Measurements from ENCODE around the gene IL6ST. TPM values are rescaled to one million over a fixed set of nuclear protein-coding genes. Genes with fewer than 3 reads are reported as not detected.

Gene IL6ST
- total RNA-seq, 3 donors from 2014 or later = 573 to 722 (median 615) TPM

DNA sequence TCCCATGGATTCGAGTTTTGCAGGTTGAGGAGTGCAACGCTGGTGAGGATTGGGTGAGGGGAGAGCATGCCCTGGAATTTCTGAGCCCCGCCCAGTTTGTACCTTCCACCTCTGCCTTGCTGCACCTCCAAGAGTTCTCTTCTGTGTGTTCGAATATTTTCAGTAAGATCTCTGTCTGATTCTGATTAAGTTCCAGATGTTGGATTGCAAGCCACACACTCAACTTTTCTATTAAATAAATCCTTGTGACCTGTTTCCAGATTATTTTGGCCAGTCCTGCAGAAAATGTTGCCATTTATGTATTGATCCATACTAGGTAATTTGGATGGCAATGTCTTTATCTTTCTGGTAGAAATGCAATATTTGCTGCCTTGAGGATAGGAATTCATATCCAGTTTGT lies 89.5 kb downstream of the IL6ST start:
- Histone ChIP-seq H3K9me3 (no peaks in the 10 kb centered on the region), H3K27ac (no peak overlapping the region), H3K36me3 (no peaks in the 10 kb centered on the region), H3K4me3 (no peak overlapping the region), H3K4me1 (no peaks in the 10 kb centered on the region), H3K27me3 (no peaks in the 10 kb centered on the region)
- no peak for DNase-seq (ENCODE audit: low spot score in 2 of 2)
- TF ChIP-seq POLR2AphosphoS5 (IDR thresholded peaks at IDR 0.05) (no peak), POLR2A (IDR thresholded peaks at IDR 0.05) (no peak)
- TF ChIP-seq, protein P1, sequence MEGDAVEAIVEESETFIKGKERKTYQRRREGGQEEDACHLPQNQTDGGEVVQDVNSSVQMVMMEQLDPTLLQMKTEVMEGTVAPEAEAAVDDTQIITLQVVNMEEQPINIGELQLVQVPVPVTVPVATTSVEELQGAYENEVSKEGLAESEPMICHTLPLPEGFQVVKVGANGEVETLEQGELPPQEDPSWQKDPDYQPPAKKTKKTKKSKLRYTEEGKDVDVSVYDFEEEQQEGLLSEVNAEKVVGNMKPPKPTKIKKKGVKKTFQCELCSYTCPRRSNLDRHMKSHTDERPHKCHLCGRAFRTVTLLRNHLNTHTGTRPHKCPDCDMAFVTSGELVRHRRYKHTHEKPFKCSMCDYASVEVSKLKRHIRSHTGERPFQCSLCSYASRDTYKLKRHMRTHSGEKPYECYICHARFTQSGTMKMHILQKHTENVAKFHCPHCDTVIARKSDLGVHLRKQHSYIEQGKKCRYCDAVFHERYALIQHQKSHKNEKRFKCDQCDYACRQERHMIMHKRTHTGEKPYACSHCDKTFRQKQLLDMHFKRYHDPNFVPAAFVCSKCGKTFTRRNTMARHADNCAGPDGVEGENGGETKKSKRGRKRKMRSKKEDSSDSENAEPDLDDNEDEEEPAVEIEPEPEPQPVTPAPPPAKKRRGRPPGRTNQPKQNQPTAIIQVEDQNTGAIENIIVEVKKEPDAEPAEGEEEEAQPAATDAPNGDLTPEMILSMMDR (IDR thresholded peaks at IDR 0.05) = no peak
- intact Hi-C loops (cut with DNase I; ENCODE audit: low total_unique reads) = no loop called here

DNA sequence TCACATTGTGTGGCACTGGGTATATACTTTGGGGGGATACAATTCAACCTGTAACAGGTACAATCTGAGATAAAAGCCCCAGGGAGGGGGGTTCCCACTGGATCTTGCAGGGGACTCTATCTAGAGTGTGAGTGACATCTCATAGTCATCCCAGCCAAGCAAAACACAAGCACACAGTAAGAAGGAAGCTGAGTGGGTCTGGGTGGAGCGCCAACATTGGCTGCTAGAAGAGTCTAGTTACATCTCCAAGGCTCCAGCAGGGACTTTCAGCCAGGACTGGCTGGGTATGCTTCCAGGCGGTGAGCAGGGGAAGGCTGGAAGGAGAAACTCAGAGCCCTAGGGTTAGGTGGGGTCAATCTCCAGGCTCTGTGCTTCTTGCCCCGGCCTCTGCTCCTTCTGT lies 90.6 kb downstream of the IL6ST start:
- no peak for DNase-seq (ENCODE audit: low spot score in 2 of 2)
- TF ChIP-seq, protein P1 (IDR thresholded peaks at IDR 0.05) = no peak
- TF ChIP-seq POLR2A (IDR thresholded peaks at IDR 0.05) (no peak), POLR2AphosphoS5 (IDR thresholded peaks at IDR 0.05) (no peak)
- no peaks in the 10 kb centered on the region for H3K9me3 ChIP-seq
- no peak overlapping the region for H3K27ac ChIP-seq
- H3K36me3 ChIP-seq = no peaks in the 10 kb centered on the region
- no peaks in the 10 kb centered on the region for H3K4me1 ChIP-seq
- no peak overlapping the region for H3K4me3 ChIP-seq
- no peaks in the 10 kb centered on the region for H3K27me3 ChIP-seq
- intact Hi-C loops (cut with DNase I; ENCODE audit: low total_unique reads) = no loop called here

DNA sequence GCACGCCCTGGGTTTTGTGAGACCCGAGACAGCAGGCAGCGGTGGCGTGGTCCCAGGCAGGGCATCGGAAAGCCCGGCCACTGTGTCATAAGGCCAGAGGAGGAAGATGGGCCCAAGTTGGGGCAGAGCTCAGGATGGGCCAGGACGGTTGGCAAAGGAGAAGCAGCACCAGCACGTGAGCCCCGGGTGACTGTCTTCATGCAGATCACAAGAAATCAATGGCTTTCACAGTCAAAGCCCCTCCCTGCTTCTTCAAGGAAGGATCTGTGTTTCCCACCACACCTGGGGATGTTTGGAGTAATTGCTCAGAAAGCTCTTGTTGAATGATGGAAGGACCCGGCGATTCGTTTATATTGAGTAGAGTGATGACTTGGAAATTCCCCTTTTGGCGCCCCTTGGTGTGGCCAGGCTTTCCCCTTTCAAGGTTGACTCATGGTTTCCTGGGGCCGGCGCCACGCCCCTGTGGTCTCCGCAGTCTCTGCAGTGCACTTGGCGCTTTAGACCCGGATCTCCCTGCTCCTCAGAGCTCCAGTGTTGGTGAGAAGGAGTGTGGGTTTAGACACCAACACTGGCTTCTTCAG lies 91.6 kb downstream of the IL6ST start:
- intact Hi-C loops (cut with DNase I; ENCODE audit: low total_unique reads) = no loop called here
- no peak for DNase-seq (ENCODE audit: low spot score in 2 of 2)
- Histone ChIP-seq H3K27me3 (no peaks in the 10 kb centered on the region), H3K9me3 (no peaks in the 10 kb centered on the region), H3K4me1 (no peaks in the 10 kb centered on the region), H3K4me3 (no peak overlapping the region), H3K36me3 (no peaks in the 10 kb centered on the region), H3K27ac (no peak overlapping the region)
- TF ChIP-seq POLR2A (IDR thresholded peaks at IDR 0.05) = no peak
- no peak for TF ChIP-seq POLR2AphosphoS5 (IDR thresholded peaks at IDR 0.05)
- TF ChIP-seq, protein P1 (IDR thresholded peaks at IDR 0.05) = no peak

DNA sequence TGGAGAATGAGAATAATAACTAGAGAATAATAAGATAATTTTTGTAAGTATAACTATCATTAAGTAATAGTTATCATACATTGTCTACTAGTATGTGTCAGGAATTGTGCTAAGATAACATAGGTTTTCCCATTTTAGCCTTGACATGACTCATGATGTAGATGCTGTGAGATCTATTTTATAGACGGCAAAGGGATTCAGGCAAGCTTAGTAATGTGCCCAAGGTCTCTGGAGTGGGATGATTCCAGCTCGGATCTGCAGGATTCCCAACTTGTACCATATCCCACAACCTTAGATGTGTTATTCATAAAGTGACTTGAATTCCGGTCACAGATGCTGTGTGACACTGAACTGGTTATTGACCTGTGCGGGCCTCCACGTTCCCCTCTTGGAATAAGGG lies 92.1 kb downstream of the IL6ST start:
- no peak for TF ChIP-seq POLR2AphosphoS5 (IDR thresholded peaks at IDR 0.05)
- TF ChIP-seq, protein P1 (IDR thresholded peaks at IDR 0.05) = no peak
- no peak for TF ChIP-seq POLR2A (IDR thresholded peaks at IDR 0.05)
- Histone ChIP-seq H3K4me1 (no peaks in the 10 kb centered on the region), H3K27me3 (no peaks in the 10 kb centered on the region), H3K27ac (no peak overlapping the region), H3K36me3 (no peaks in the 10 kb centered on the region), H3K9me3 (no peaks in the 10 kb centered on the region), H3K4me3 (no peak overlapping the region)
- intact Hi-C loops (cut with DNase I; ENCODE audit: low total_unique reads) = no loop called here
- DNase-seq (ENCODE audit: low spot score in 2 of 2) = no peak

DNA sequence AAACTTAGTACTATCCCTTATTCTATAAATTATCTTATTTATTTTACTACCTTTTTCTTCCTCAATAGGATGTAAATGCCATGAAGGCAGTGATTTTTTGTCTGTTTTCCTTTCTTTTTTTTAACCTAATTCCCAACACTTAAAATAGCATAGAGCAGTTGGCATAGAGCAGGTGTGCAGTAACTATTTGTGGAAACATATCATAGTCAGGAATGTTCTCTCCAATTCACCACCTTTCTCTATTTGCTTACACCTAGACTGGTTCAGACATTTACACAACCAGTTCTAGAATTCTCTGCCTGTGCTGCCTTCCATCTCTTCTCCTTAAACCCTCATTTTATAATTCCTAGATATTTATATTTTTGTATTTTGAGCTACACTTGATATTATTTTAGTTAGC lies 94.0 kb downstream of the IL6ST start:
- intact Hi-C loops (cut with DNase I; ENCODE audit: low total_unique reads) = no loop called here
- H3K9me3 ChIP-seq = no peaks in the 10 kb centered on the region
- H3K36me3 ChIP-seq = no peaks in the 10 kb centered on the region
- no peak for DNase-seq (ENCODE audit: low spot score in 2 of 2)
- no peaks in the 10 kb centered on the region for H3K27me3 ChIP-seq
- H3K27ac ChIP-seq = no peak overlapping the region
- H3K4me1 ChIP-seq = no peaks in the 10 kb centered on the region
- no peak for TF ChIP-seq POLR2AphosphoS5 (IDR thresholded peaks at IDR 0.05)
- TF ChIP-seq, protein P1 (IDR thresholded peaks at IDR 0.05) = no peak
- TF ChIP-seq POLR2A (IDR thresholded peaks at IDR 0.05) = no peak
- no peak overlapping the region for H3K4me3 ChIP-seq

Measured in breast epithelium (tissue), 4 donors.